Prostate gland (tissue), 2 donors: ENCODE measurements around the gene TARS3. TPM values are rescaled to one million over a fixed set of nuclear protein-coding genes. Genes with fewer than 3 reads are reported as not detected.

Experiments used
- DNase-seq: peaks from one replicate; pipeline ENCODE4 v3.0.0-alpha.2; 2019; ENCODE audit warnings: low spot score
- H3K27ac ChIP-seq, 2 donors: fragments of 200-600 bp; sonication (generic); 2 replicates each; pipeline ENCODE4 v1.5.1; 2017 to 2019
- H3K27me3 ChIP-seq: fragments of 200-600 bp; sonication (generic); replicated peaks from 2 replicates; pipeline ENCODE4 v1.5.1; 2019; ENCODE audit not compliant: insufficient read depth
- H3K36me3 ChIP-seq, 2 donors: fragments of 200-600 bp; sonication (generic); 1 replicate in 1 of 2; 2 replicates in 1 of 2; pipeline versions ENCODE4 v1.5.1 to v1.8.1; 2017 to 2019
- H3K4me1 ChIP-seq: fragments of 200-600 bp; sonication (generic); replicated peaks from 2 replicates; pipeline ENCODE4 v1.5.1; 2019
- H3K4me3 ChIP-seq, 2 donors: fragments of 200-600 bp; sonication (generic); 2 replicates each; pipeline ENCODE4 v1.5.1; 2017 to 2019
- H3K9me3 ChIP-seq: fragments of 200-600 bp; sonication (generic); 2 replicates; pipeline ENCODE4 v1.5.1; 2017
- POLR2A ChIP-seq: fragments of 450-650 bp; IDR thresholded peaks from one replicate; pipeline ENCODE4 v1.6.1; 2016; ENCODE audit warnings: antibody characterized with exemption, mild to moderate bottlenecking
- POLR2AphosphoS5 ChIP-seq: sonication (generic); formaldehyde crosslinking; IDR thresholded peaks from one replicate; pipeline ENCODE4 v1.6.1; 2017; ENCODE audit warnings: antibody characterized with exemption
- WGBS: methylation state at CpG from one replicate; pipeline ENCODE4 v1.1.5; 2018; 5-methylcytosine and 5-hydroxymethylcytosine counted together
- intact Hi-C: fragments of 100-400 bp; cut with DNase I; formaldehyde crosslinking; loops from one replicate; pipeline ENCODE4 v1.14.2; 2022
- total RNA-seq, 2 donors: library from RNA; depleted of rRNA; stranded (reverse); fragments of >200 nt; gene quantifications; one replicate each; pipeline ENCODE4 v1.1.0, GENCODE V29; 2016
- TF ChIP-seq, protein P1 (sequence below), 4 experiments: fragments of 200-600 bp in 2 of 4; fragments of 450-650 bp in 2 of 4; sonication (generic) in 2 of 4; IDR thresholded peaks; 1 replicate in 3 of 4; 2 replicates in 1 of 4; pipeline ENCODE4 v1.5.1; 2016 to 2019; ENCODE audit warnings: antibody characterized with exemption in 4 of 4, mild to moderate bottlenecking in 2 of 4, moderate library complexity in 2 of 4

Gene TARS3
- total RNA-seq, 2 donors from 2014 or later: 16.8 to 22.5 TPM

- Histone ChIP-seq H3K4me3 (no peak overlapping the region), H3K4me1 (no peaks in the 10 kb centered on the region), H3K9me3 (no peaks in the 10 kb centered on the region), H3K27me3 (no peaks in the 10 kb centered on the region), H3K27ac (no peak overlapping the region), H3K36me3 (no peaks in the 10 kb centered on the region)
- no peak for DNase-seq
- WGBS: 87% methylated on average over 3 of the region's 3 CpGs
- intact Hi-C loops: no loop called here
- TF ChIP-seq POLR2AphosphoS5 (no peak), POLR2A (no peak)
Measured at GRCh38 chr15:101718896-101719295, 5.4 kb downstream of the TARS3 start.

GRCh38 chr15:101712078-101712477 lies 12.2 kb downstream of the TARS3 start:
- no peaks in the 10 kb centered on the region for H3K9me3 ChIP-seq
- no peaks in the 10 kb centered on the region for H3K27me3 ChIP-seq
- WGBS: 87% methylated on average over 6 of the region's 6 CpGs
- H3K4me1 ChIP-seq: no peaks in the 10 kb centered on the region
- intact Hi-C loops: no loop called here
- no peak overlapping the region for H3K4me3 ChIP-seq
- no peak for DNase-seq
- TF ChIP-seq, protein P1, sequence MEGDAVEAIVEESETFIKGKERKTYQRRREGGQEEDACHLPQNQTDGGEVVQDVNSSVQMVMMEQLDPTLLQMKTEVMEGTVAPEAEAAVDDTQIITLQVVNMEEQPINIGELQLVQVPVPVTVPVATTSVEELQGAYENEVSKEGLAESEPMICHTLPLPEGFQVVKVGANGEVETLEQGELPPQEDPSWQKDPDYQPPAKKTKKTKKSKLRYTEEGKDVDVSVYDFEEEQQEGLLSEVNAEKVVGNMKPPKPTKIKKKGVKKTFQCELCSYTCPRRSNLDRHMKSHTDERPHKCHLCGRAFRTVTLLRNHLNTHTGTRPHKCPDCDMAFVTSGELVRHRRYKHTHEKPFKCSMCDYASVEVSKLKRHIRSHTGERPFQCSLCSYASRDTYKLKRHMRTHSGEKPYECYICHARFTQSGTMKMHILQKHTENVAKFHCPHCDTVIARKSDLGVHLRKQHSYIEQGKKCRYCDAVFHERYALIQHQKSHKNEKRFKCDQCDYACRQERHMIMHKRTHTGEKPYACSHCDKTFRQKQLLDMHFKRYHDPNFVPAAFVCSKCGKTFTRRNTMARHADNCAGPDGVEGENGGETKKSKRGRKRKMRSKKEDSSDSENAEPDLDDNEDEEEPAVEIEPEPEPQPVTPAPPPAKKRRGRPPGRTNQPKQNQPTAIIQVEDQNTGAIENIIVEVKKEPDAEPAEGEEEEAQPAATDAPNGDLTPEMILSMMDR (IDR thresholded peaks at IDR 0.05): no peak
- no peak for TF ChIP-seq POLR2A
- no peak for TF ChIP-seq POLR2AphosphoS5
- H3K27ac ChIP-seq: no peak overlapping the region
- peaks cover 0 to 9% of the 10 kb centered on the region in 2 donors for H3K36me3 ChIP-seq

- no peak for TF ChIP-seq POLR2AphosphoS5
- TF ChIP-seq, protein P1 (IDR thresholded peaks at IDR 0.05): no peak
- intact Hi-C loops: no loop called here
- Histone ChIP-seq H3K4me3 (no peak overlapping the region), H3K4me1 (no peaks in the 10 kb centered on the region), H3K27ac (no peak overlapping the region), H3K9me3 (no peaks in the 10 kb centered on the region), H3K27me3 (no peaks in the 10 kb centered on the region), H3K36me3 (peaks cover 0 to 9% of the 10 kb centered on the region in 2 donors)
- DNase-seq: no peak
- 72% methylated on average over 6 of the region's 6 CpGs for WGBS
Measured at GRCh38 chr15:101710806-101711205, 13.5 kb downstream of the TARS3 start.

GRCh38 chr15:101709466-101709865 lies 14.8 kb downstream of the TARS3 start:
- no peak for DNase-seq
- H3K9me3 ChIP-seq: no peaks in the 10 kb centered on the region
- TF ChIP-seq POLR2AphosphoS5 (no peak), POLR2A (no peak)
- TF ChIP-seq, protein P1 (IDR thresholded peaks at IDR 0.05): no peak
- intact Hi-C loops: no loop called here
- WGBS: 92% methylated on average over 5 of the region's 5 CpGs
- H3K4me1 ChIP-seq: no peaks in the 10 kb centered on the region
- no peaks in the 10 kb centered on the region for H3K27me3 ChIP-seq
- H3K36me3 ChIP-seq: peaks cover 0 to 9% of the 10 kb centered on the region in 2 donors
- H3K4me3 ChIP-seq: no peak overlapping the region
- H3K27ac ChIP-seq: no peak overlapping the region

DNA sequence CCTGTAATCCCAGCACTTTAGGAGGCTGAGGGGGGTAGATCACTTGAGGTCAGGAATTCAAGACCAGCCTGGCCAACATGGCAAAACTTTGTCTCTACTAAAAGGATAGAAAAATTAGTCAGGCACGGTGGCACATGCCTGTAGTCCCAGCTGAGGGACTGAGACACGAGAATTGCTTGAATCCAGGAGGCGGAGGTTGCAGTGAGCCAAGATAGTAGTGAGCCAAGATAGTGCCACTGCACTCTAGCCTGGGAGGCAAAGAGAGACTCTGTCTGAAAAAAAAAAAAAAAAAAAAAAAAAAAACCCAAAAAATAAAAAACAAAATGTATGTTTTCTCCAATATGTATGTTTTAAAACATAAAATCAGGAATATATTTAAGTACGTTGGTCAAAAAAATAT lies 16.3 kb downstream of the TARS3 start:
- no peak overlapping the region for H3K4me3 ChIP-seq
- H3K27me3 ChIP-seq: no peaks in the 10 kb centered on the region
- peaks cover 0 to 9% of the 10 kb centered on the region in 2 donors for H3K36me3 ChIP-seq
- H3K27ac ChIP-seq: no peak overlapping the region
- intact Hi-C loops: no loop called here
- no peak for DNase-seq
- TF ChIP-seq POLR2AphosphoS5 (no peak), POLR2A (no peak)
- TF ChIP-seq, protein P1 (IDR thresholded peaks at IDR 0.05): no peak
- no peaks in the 10 kb centered on the region for H3K4me1 ChIP-seq
- H3K9me3 ChIP-seq: no peaks in the 10 kb centered on the region
- 87% methylated on average over 4 of the region's 4 CpGs for WGBS
